K562 (cell line): ENCODE results near the gene IGF1R. TPM values are rescaled to one million over a fixed set of nuclear protein-coding genes. Genes with fewer than 3 reads are reported as not detected.
A peak's percentile ranks its signal among the peaks of the same experiment; 100 is the strongest.

Source experiments
- CCAR2 ChIP-seq: fragments of 200-400 bp; formaldehyde crosslinking; IDR thresholded peaks from 2 replicates; pipeline ENCODE4 v1.6.1; 2017; ENCODE audit warnings: mild to moderate bottlenecking, low read depth, low read length
- CCNT2 ChIP-seq: IDR thresholded peaks from 2 replicates; pipeline ENCODE4 v1.6.1; 2011; ENCODE audit warnings: borderline replicate concordance, low read depth, mild to moderate bottlenecking, moderate library complexity, mixed read lengths, low read length; ENCODE audit not compliant: insufficient read length; ENCODE audit errors: extremely low read depth
- CHD4 ChIP-seq: fragments of 200-600 bp; sonication (generic); IDR thresholded peaks from 3 replicates; pipeline ENCODE4 v1.6.1; 2012; ENCODE audit warnings: low read depth, mild to moderate bottlenecking, mixed read lengths, low read length, inconsistent platforms; ENCODE audit not compliant: insufficient read depth, insufficient replicate concordance, poor library complexity, severe bottlenecking
- GATA2 ChIP-seq: sonication (generic); formaldehyde crosslinking; IDR thresholded peaks from 2 replicates; pipeline ENCODE4 v1.4.0; 2020; ENCODE audit warnings: mild to moderate bottlenecking, missing genetic modification reagents
- GMEB1 ChIP-seq: fragments of 250-450 bp; sonication (Bioruptor Pico); IDR thresholded peaks from 2 replicates; pipeline ENCODE4 v1.4.0; 2020; ENCODE audit warnings: mild to moderate bottlenecking
- JUN ChIP-seq, 2 experiments: sonication (generic) in 1 of 2; formaldehyde crosslinking in 1 of 2; IDR thresholded peaks; 2 replicates each; pipeline versions ENCODE4 v1.6.1 to v1.8.0; 2012 to 2022; ENCODE audit warnings: borderline replicate concordance in 2 of 2, mild to moderate bottlenecking in 2 of 2, improper control_type of control experiment in 1 of 2, low read depth in 1 of 2, low read length in 1 of 2, missing genetic modification reagents in 1 of 2
- KDM5B ChIP-seq: fragments of 200-600 bp; sonication (generic); IDR thresholded peaks from 2 replicates; pipeline ENCODE4 v1.6.1; 2012; ENCODE audit warnings: low read depth, mild to moderate bottlenecking, moderate library complexity, low read length, control low read depth, inconsistent platforms; ENCODE audit not compliant: insufficient replicate concordance
- MAFG ChIP-seq: fragments of 450-650 bp; conservative IDR thresholded peaks from 2 replicates; pipeline ENCODE4 v1.6.1; 2016; ENCODE audit warnings: missing genetic modification characterization, missing compliant biosample characterization
- MBD2 ChIP-seq: sonication (generic); IDR thresholded peaks from 2 replicates; pipeline ENCODE4 v1.6.1; 2016; ENCODE audit warnings: low read depth, borderline replicate concordance
- MECOM ChIP-seq: fragments of 250-450 bp; sonication (Bioruptor Pico); IDR thresholded peaks from 2 replicates; pipeline ENCODE4 v1.8.0; 2022; ENCODE audit warnings: inconsistent platforms
- MYBL2 ChIP-seq, 2 experiments: fragments of 450-650 bp in 1 of 2; sonication (generic) in 1 of 2; formaldehyde crosslinking in 1 of 2; IDR thresholded peaks; 2 replicates each; pipeline versions ENCODE4 v1.6.1 to v1.8.1; 2017 to 2022; ENCODE audit warnings: borderline replicate concordance in 1 of 2, inconsistent platforms in 1 of 2, low read depth in 1 of 2, mild to moderate bottlenecking in 1 of 2, missing genetic modification reagents in 1 of 2, moderate library complexity in 1 of 2
- NR2C1 ChIP-seq, 2 experiments: fragments of 450-650 bp; IDR thresholded peaks; 2 replicates each; pipeline ENCODE4 v1.6.1; 2017; ENCODE audit warnings: mild to moderate bottlenecking in 2 of 2, antibody characterized with exemption in 1 of 2, inconsistent platforms in 1 of 2, missing compliant biosample characterization in 1 of 2, missing genetic modification characterization in 1 of 2
- RBM17 ChIP-seq: fragments of 200-400 bp; formaldehyde crosslinking; IDR thresholded peaks from 2 replicates; pipeline ENCODE4 v1.6.1; 2017; ENCODE audit warnings: low read depth, mild to moderate bottlenecking, low read length, borderline replicate concordance
- RCOR1 ChIP-seq, 2 experiments: IDR thresholded peaks; 2 replicates each; pipeline ENCODE4 v1.6.1; 2012; ENCODE audit warnings: low read depth in 2 of 2, low read length in 2 of 2, borderline replicate concordance in 1 of 2, improper control_type of control experiment in 1 of 2
- SAFB2 ChIP-seq: fragments of 200-400 bp; formaldehyde crosslinking; IDR thresholded peaks from 2 replicates; pipeline ENCODE4 v1.6.1; 2018; ENCODE audit warnings: borderline replicate concordance, low read length, low read depth, moderate library complexity; ENCODE audit not compliant: severe bottlenecking
- SMARCC2 ChIP-seq: fragments of 450-650 bp; IDR thresholded peaks from 2 replicates; pipeline ENCODE4 v1.6.1; 2017; ENCODE audit warnings: antibody characterized with exemption, moderate library complexity, mild to moderate bottlenecking, low read depth
- TAF15 ChIP-seq: fragments of 200-400 bp; formaldehyde crosslinking; IDR thresholded peaks from 2 replicates; pipeline ENCODE4 v1.6.1; 2017; ENCODE audit warnings: mild to moderate bottlenecking, low read depth, low read length, moderate library complexity
- TGIF2 ChIP-seq: sonication (generic); formaldehyde crosslinking; IDR thresholded peaks from 2 replicates; pipeline ENCODE4 v1.8.1; 2022; ENCODE audit warnings: mild to moderate bottlenecking, missing genetic modification reagents, moderate library complexity
- TRIM28 ChIP-seq: fragments of 450-650 bp; IDR thresholded peaks from 2 replicates; pipeline ENCODE4 v1.6.1; 2017
- ZFP30 ChIP-seq: fragments of 250-450 bp; sonication (Bioruptor Pico); IDR thresholded peaks from 2 replicates; pipeline ENCODE4 v1.8.0; 2022; ENCODE audit warnings: moderate library complexity, mild to moderate bottlenecking, inconsistent platforms, borderline replicate concordance
- ZNF609 ChIP-seq: sonication (generic); formaldehyde crosslinking; IDR thresholded peaks from 2 replicates; pipeline ENCODE4 v1.8.1; 2023; ENCODE audit warnings: missing genetic modification reagents, mild to moderate bottlenecking, borderline replicate concordance
- polyA plus RNA-seq, 8 experiments: library from polyadenylated mRNA; depleted of rRNA in 4 of 8; stranded (reverse) in 5 of 8; unstranded in 3 of 8; fragments of >200 nt; fragmentation: Nextera tagmentation in 2 of 8; fragmentation: Illumina TruSeq in 1 of 8; extraction: Ambion mirVana in 2 of 8; extraction: Trizol in 1 of 8; gene quantifications; 2 replicates each; pipeline versions ENCODE4 v1.2.1 to v1.2.3, GENCODE V29; 2011 to 2014; ENCODE audit warnings: inconsistent platforms in 1 of 8, missing spikeins in 1 of 8
- total RNA-seq, 7 experiments: library from RNA; depleted of rRNA in 6 of 7; stranded (reverse); fragments of >200 nt in 6 of 7; fragmentation: Illumina TruSeq in 2 of 7; extraction: Trizol in 2 of 7; gene quantifications; 2 replicates each; pipeline versions ENCODE4 v1.2.1 to v1.2.3, GENCODE V29; 2011 to 2021; ENCODE audit warnings: low replicate concordance in 1 of 7

The IGF1R gene
- total and polyA plus RNA-seq, 9 of the 15 experiments (the other 6 are each of a cell fraction or from before 2014, with no cell fraction given) = 0.35 to 8.0 (median 1.6) TPM

- TF ChIP-seq TAF15 (no peak), TGIF2 (no peak), SAFB2 (no peak), NR2C1 (IDR thresholded peaks at IDR 0.05) (no peak), NR2C1 (tag; IDR thresholded peaks at IDR 0.05) (0 out of 2 replicates have a peak, but pooled peaks have one; percentile 28), JUN (IDR thresholded peaks at IDR 0.05; ENCODE audit: borderline replicate concordance, low read depth, low read length) (peak; percentile 25; the same call in 1 of the 2 replicates), JUN (CRISPR knock-in tag; IDR thresholded peaks at IDR 0.05; ENCODE audit: borderline replicate concordance) (no peak), KDM5B (no peak), ZFP30 (CRISPR knock-in tag) (no peak), ZNF609 (CRISPR knock-in tag) (no peak), RCOR1 (IDR thresholded peaks at IDR 0.05; ENCODE audit: borderline replicate concordance in 1 of 2, low read depth in 2 of 2, low read length in 2 of 2) (0 out of 4 replicates have a peak, but pooled peaks of 1 of the 2 experiments have one; percentile 19), MYBL2 (IDR thresholded peaks at IDR 0.05; ENCODE audit: low read depth) (peak; percentile 34; the same call in 1 of the 2 replicates), MYBL2 (CRISPR knock-in tag; IDR thresholded peaks at IDR 0.05; ENCODE audit: borderline replicate concordance) (no peak), CHD4 (no peak), GMEB1 (no peak), CCNT2 (no peak), CCAR2 (no peak), MECOM (CRISPR knock-in tag) (no peak), MBD2 (no peak), TRIM28 (no peak), SMARCC2 (peak; percentile 40; the same call in 1 of the 2 replicates), RBM17 (no peak), MAFG (tag) (peak; percentile 95), GATA2 (CRISPR knock-in tag) (no peak)
These were observed 335.0 kb downstream of the IGF1R start (continued) for GRCh38 chr15:98983334-98983733.
